IMR-90 (cell line): Measurements from ENCODE around the gene DOCK10. TPM values are rescaled to one million over a fixed set of nuclear protein-coding genes. Genes with fewer than 3 reads are reported as not detected.

Experiments used
- ATAC-seq: fragments of 200-7000 bp; cut with Tn5 transposase; 2 replicates; pipeline ENCODE4 v1.9.1; 2020; ENCODE audit warnings: low read depth, mild to moderate bottlenecking, moderate library complexity
- BruUV-seq: library from RNA; stranded (reverse); fragments of 400-500 nt; replicated peaks from 2 replicates; lab custom pipeline; 2021; lab: Mats Ljungman, UMichigan
- CTCF ChIA-PET: fragments of 300-600 bp; formaldehyde crosslinking; extraction: SDS; loops from one replicate; lab custom pipeline; 2021; ENCODE audit warnings: antibody characterized with exemption; lab: Yijun Ruan, JAX
- POLR2A ChIA-PET: fragments of 300-600 bp; sonication (Branson Sonifier 250); formaldehyde crosslinking; loops from one replicate; lab custom pipeline; 2022; ENCODE audit warnings: antibody characterized with exemption; ENCODE audit not compliant: unreplicated experiment; lab: Charles Lee
- DNase-seq: peaks from one replicate; pipeline ENCODE4 v3.0.0; 2013
- H2AFZ ChIP-seq: replicated peaks from 2 replicates; pipeline ENCODE3; 2013; ENCODE audit warnings: low read length, mild to moderate bottlenecking; ENCODE audit not compliant: poor library complexity
- H2AK5ac ChIP-seq: 2 replicates; pipeline ENCODE4 v1.6.1; 2013; ENCODE audit warnings: low read depth, low read length, inconsistent platforms
- H2AK9ac ChIP-seq: replicated peaks from 2 replicates; pipeline ENCODE3; 2013; ENCODE audit warnings: mild to moderate bottlenecking, low read depth, low read length, moderate library complexity; ENCODE audit not compliant: poor library complexity
- H2BK120ac ChIP-seq: 2 replicates; pipeline ENCODE4 v1.6.1; 2013; ENCODE audit warnings: low read depth, low read length, inconsistent platforms
- H2BK15ac ChIP-seq: 3 replicates; pipeline ENCODE4 v1.6.1; 2013; ENCODE audit warnings: low read depth, low read length, inconsistent platforms
- H2BK20ac ChIP-seq: 2 replicates; pipeline ENCODE4 v1.6.1; 2013; ENCODE audit warnings: low read depth, mild to moderate bottlenecking, inconsistent platforms, low read length, moderate library complexity
- H2BK5ac ChIP-seq: 2 replicates; pipeline ENCODE4 v1.6.1; 2013; ENCODE audit warnings: mild to moderate bottlenecking, low read depth, low read length, inconsistent platforms; ENCODE audit not compliant: poor library complexity, severe bottlenecking
- H3K14ac ChIP-seq: replicated peaks from 2 replicates; pipeline ENCODE4 v1.6.1; 2013; ENCODE audit warnings: low read depth, low read length, inconsistent platforms
- H3K18ac ChIP-seq: 2 replicates; pipeline ENCODE4 v1.6.1; 2013; ENCODE audit warnings: low read depth, low read length, control low read depth
- H3K23ac ChIP-seq: 2 replicates; pipeline ENCODE4 v1.6.1; 2013; ENCODE audit warnings: low read depth, low read length, inconsistent platforms
- H3K27ac ChIP-seq: 2 replicates; pipeline ENCODE4 v1.5.1; 2013; ENCODE audit warnings: mild to moderate bottlenecking, control low read depth, low read length; ENCODE audit not compliant: insufficient read depth
- H3K27me3 ChIP-seq: 2 replicates; pipeline ENCODE4 v1.6.1; 2013; ENCODE audit warnings: low read length; ENCODE audit not compliant: control insufficient read depth, insufficient read depth
- H3K36me3 ChIP-seq: 2 replicates; pipeline ENCODE4 v1.6.1; 2013; ENCODE audit warnings: low read length, mixed read lengths; ENCODE audit not compliant: control insufficient read depth, insufficient read depth
- H3K4ac ChIP-seq: 2 replicates; pipeline ENCODE4 v1.6.1; 2013; ENCODE audit warnings: low read depth, low read length, inconsistent platforms
- H3K4me1 ChIP-seq: 2 replicates; pipeline ENCODE4 v1.6.1; 2013; ENCODE audit warnings: low read length, mixed read lengths; ENCODE audit not compliant: control insufficient read depth, insufficient read depth
- H3K4me2 ChIP-seq: 2 replicates; pipeline ENCODE4 v1.6.1; 2013; ENCODE audit warnings: low read depth, mild to moderate bottlenecking, control low read depth, low read length, moderate library complexity
- H3K4me3 ChIP-seq: 2 replicates; pipeline ENCODE4 v1.5.1; 2013; ENCODE audit warnings: low read depth, mild to moderate bottlenecking, control low read depth, low read length, moderate library complexity; ENCODE audit not compliant: insufficient read depth
- H3K56ac ChIP-seq: 2 replicates; pipeline ENCODE4 v1.6.1; 2013; ENCODE audit warnings: low read length, inconsistent platforms; ENCODE audit not compliant: insufficient read depth; ENCODE audit errors: extremely low read depth
- H3K79me1 ChIP-seq, 2 experiments: 2 replicates each; pipeline ENCODE4 v1.6.1; 2013; ENCODE audit warnings: low read length in 2 of 2, inconsistent platforms in 1 of 2, low read depth in 1 of 2
- H3K9ac ChIP-seq: 2 replicates; pipeline ENCODE4 v1.6.1; 2013; ENCODE audit warnings: low read depth, low read length, control low read depth
- H3K9me1 ChIP-seq: 2 replicates; pipeline ENCODE4 v1.6.1; 2013; ENCODE audit warnings: low read length, inconsistent platforms; ENCODE audit not compliant: insufficient read depth
- H3K9me3 ChIP-seq: 2 replicates; pipeline ENCODE4 v1.6.1; 2013; ENCODE audit warnings: low read length; ENCODE audit not compliant: control insufficient read depth, insufficient read depth
- H4K20me1 ChIP-seq: 2 replicates; pipeline ENCODE4 v1.6.1; 2013; ENCODE audit warnings: low read length, inconsistent platforms; ENCODE audit not compliant: insufficient read depth
- H4K5ac ChIP-seq: 2 replicates; pipeline ENCODE4 v1.6.1; 2013; ENCODE audit warnings: mild to moderate bottlenecking, low read depth, low read length, control low read depth
- H4K8ac ChIP-seq, 2 experiments: 2 replicates each; pipeline ENCODE4 v1.6.1; 2013; ENCODE audit warnings: low read depth in 2 of 2, low read length in 2 of 2, control low read depth in 1 of 2, inconsistent platforms in 1 of 2
- H4K91ac ChIP-seq: 2 replicates; pipeline ENCODE4 v1.6.1; 2013; ENCODE audit warnings: low read depth, low read length, inconsistent platforms; ENCODE audit not compliant: insufficient read depth
- POLR2A ChIP-seq: IDR thresholded peaks from 2 replicates; pipeline ENCODE4 v1.6.1; 2012; ENCODE audit warnings: mild to moderate bottlenecking, low read depth, low read length
- RCOR1 ChIP-seq: IDR thresholded peaks from 2 replicates; pipeline ENCODE4 v1.6.1; 2012; ENCODE audit warnings: mild to moderate bottlenecking, low read length, improper control_type of control experiment; ENCODE audit not compliant: insufficient replicate concordance
- WGBS, 2 experiments: methylation state at CpG; one replicate each; pipeline versions ENCODE4 v1.1.5 to v1.1.7; 2013; ENCODE audit warnings: missing lambda C conversion rate in 2 of 2; ENCODE audit not compliant: insufficient read length in 1 of 2; ENCODE audit errors: extremely low coverage in 2 of 2; 5-methylcytosine and 5-hydroxymethylcytosine counted together
- dilution Hi-C: fragments of 300-500 bp; cut with HindIII; formaldehyde crosslinking; loops from one replicate; pipeline ENCODE4 v1.14.3; 2018; ENCODE audit warnings: low sequenced_read_pairs; ENCODE audit not compliant: unreplicated experiment
- in situ Hi-C: fragments of 300-500 bp; cut with MboI; formaldehyde crosslinking; loops from 3 replicates; pipeline ENCODE4 v1.14.3; 2019; ENCODE audit warnings: low sequenced_read_pairs, inconsistent platforms, mixed read lengths
- intact Hi-C: fragments of 100-400 bp; cut with micrococcal nuclease; formaldehyde crosslinking; loops from 2 replicates; pipeline ENCODE4 v1.10.0; 2022
- polyA plus RNA-seq, 3 experiments: library from polyadenylated mRNA; depleted of rRNA; stranded (reverse); fragments of >200 nt; gene quantifications; 2 replicates each; pipeline ENCODE4 v1.2.3, GENCODE V29; 2012; ENCODE audit warnings: low replicate concordance in 1 of 3
- total RNA-seq: library from RNA; depleted of rRNA; stranded (reverse); fragments of >200 nt; gene quantifications from 2 replicates; pipeline ENCODE4 v1.2.3, GENCODE V29; 2012

The DOCK10 gene
- total and polyA plus RNA-seq, 2 of the 4 experiments (the other 2 are of a cell fraction) = 58.6 to 75.3 TPM

GRCh38 chr2:225019105-225019504 lies 23.2 kb downstream of the DOCK10 start:
- DNase-seq = no peak
- Histone ChIP-seq H4K91ac (no peak overlapping the region), H3K14ac (no peak overlapping the region), H3K9me1 (peaks cover 6% of the 10 kb centered on the region; the same call in 1 of the 2 replicates), H3K9me3 (no peaks in the 10 kb centered on the region), H2BK120ac (no peak overlapping the region), H2BK20ac (no peak overlapping the region), H2AK9ac (no peak overlapping the region), H4K20me1 (no peaks in the 10 kb centered on the region), H2AK5ac (no peak overlapping the region), H2AFZ (no peak overlapping the region), H3K27me3 (no peaks in the 10 kb centered on the region), H3K79me1 (peaks cover 34 to 37% of the 10 kb centered on the region in 2 experiments), H4K5ac (no peak overlapping the region), H3K18ac (no peak overlapping the region), H3K23ac (no peak overlapping the region), H3K4me3 (no peak overlapping the region), H3K9ac (no peak overlapping the region), H4K8ac (no peak overlapping the region), H3K4me1 (peaks cover 5% of the 10 kb centered on the region; the same call in 1 of the 2 replicates), H3K56ac (no peak overlapping the region), H2BK5ac (no peak overlapping the region), H3K4me2 (no peak overlapping the region), H2BK15ac (no peak overlapping the region; the same call in 2 of the 3 replicates), H3K27ac (no peak overlapping the region), H3K4ac (no peak overlapping the region), H3K36me3 (no peaks in the 10 kb centered on the region)
- ChIA-PET POLR2A (interaction anchor here (0.6 kb wide), 1 partner anchor 614 kb away, joined by 4 read pairs; no protein-coding TSS in a partner anchor), CTCF (no interaction called here)
- dilution Hi-C loops (no loop called here), in situ Hi-C loops (loop anchor here (25.0 kb wide), 2 partner anchors 643 to 657 kb away; no protein-coding TSS in a partner anchor), intact Hi-C loops (no loop called here)
- ATAC-seq = no peak
- no TSS peak for BruUV-seq
- WGBS, 2 experiments = no CpG with 5 or more reads among the region's 4 CpGs
- TF ChIP-seq POLR2A (no peak), RCOR1 (no peak)
